PC-3 (cell line): ENCODE results near the gene KDELR1. TPM values are rescaled to one million over a fixed set of nuclear protein-coding genes. Genes with fewer than 3 reads are reported as not detected.

ENCODE experiments used
- ATAC-seq: fragments of 200-7000 bp; cut with Tn5 transposase; 2 replicates; pipeline ENCODE4 v1.9.1; 2020; ENCODE audit warnings: mild to moderate bottlenecking, moderate library complexity
- BruUV-seq: library from RNA; stranded (reverse); fragments of 400-500 nt; replicated peaks from 2 replicates; lab custom pipeline; 2021; lab: Mats Ljungman, UMichigan
- CTCF ChIA-PET: fragments of 300-600 bp; sonication (Branson Sonifier 250); formaldehyde crosslinking; loops from one replicate; lab custom pipeline; 2022; ENCODE audit warnings: antibody characterized with exemption; lab: Charles Lee
- POLR2A ChIA-PET: fragments of 300-600 bp; sonication (Branson Sonifier 250); formaldehyde crosslinking; loops from one replicate; lab custom pipeline; 2022; ENCODE audit warnings: antibody characterized with exemption; ENCODE audit not compliant: unreplicated experiment; lab: Charles Lee
- DNase-seq: peaks from one replicate; pipeline ENCODE4 v3.0.0-alpha.2; 2015
- H2AFZ ChIP-seq: fragments of 300-600 bp; sonication (generic); 2 replicates; pipeline ENCODE4 v1.6.0; 2016; ENCODE audit warnings: antibody characterized with exemption, low read length
- H3F3A ChIP-seq: fragments of 300-600 bp; sonication (generic); one replicate; pipeline ENCODE4 v1.6.0; 2017; ENCODE audit warnings: antibody characterized with exemption, low read length, control low read depth, mild to moderate bottlenecking; ENCODE audit not compliant: unreplicated experiment
- H3K27ac ChIP-seq: fragments of 300-600 bp; sonication (generic); 2 replicates; pipeline ENCODE4 v1.5.1; 2016; ENCODE audit warnings: mild to moderate bottlenecking, low read length
- H3K27me3 ChIP-seq: fragments of 300-600 bp; sonication (generic); 2 replicates; pipeline ENCODE4 v1.6.1; 2016; ENCODE audit warnings: low read length, mixed read lengths
- H3K36me3 ChIP-seq: fragments of 300-600 bp; sonication (generic); 2 replicates; pipeline ENCODE4 v1.6.1; 2016; ENCODE audit warnings: low read depth, mixed run types, low read length, mixed read lengths
- H3K4me1 ChIP-seq: fragments of 300-600 bp; sonication (generic); 2 replicates; pipeline ENCODE4 v1.5.1; 2016; ENCODE audit warnings: low read length; ENCODE audit not compliant: insufficient read depth
- H3K4me2 ChIP-seq: fragments of 300-600 bp; sonication (generic); 2 replicates; pipeline ENCODE4 v1.6.0; 2016; ENCODE audit warnings: low read length
- H3K4me3 ChIP-seq: fragments of 300-600 bp; sonication (generic); 2 replicates; pipeline ENCODE4 v1.5.1; 2016; ENCODE audit warnings: mild to moderate bottlenecking, low read length, mixed read lengths
- H3K79me2 ChIP-seq: fragments of 300-600 bp; sonication (generic); 2 replicates; pipeline ENCODE4 v1.6.1; 2017; ENCODE audit warnings: low read length, mixed read lengths
- H3K9ac ChIP-seq: fragments of 300-600 bp; sonication (generic); 2 replicates; pipeline ENCODE4 v1.6.0; 2016; ENCODE audit warnings: mild to moderate bottlenecking, low read length
- H3K9me2 ChIP-seq: fragments of 300-600 bp; sonication (generic); replicated peaks from 2 replicates; pipeline ENCODE4 v1.6.1; 2016; ENCODE audit warnings: mixed run types, low read length, mixed read lengths
- H3K9me3 ChIP-seq: fragments of 300-600 bp; sonication (generic); 2 replicates; pipeline ENCODE4 v1.6.1; 2016; ENCODE audit warnings: low read length, mixed read lengths
- H4K20me1 ChIP-seq: fragments of 300-600 bp; sonication (generic); 2 replicates; pipeline ENCODE4 v1.6.1; 2016; ENCODE audit warnings: low read length, mixed read lengths
- CTCF ChIP-seq: fragments of 300-600 bp; sonication (generic); conservative IDR thresholded peaks from 2 replicates; pipeline ENCODE4 v1.5.1; 2017; ENCODE audit warnings: antibody characterized with exemption, low read depth, mild to moderate bottlenecking, low read length
- EZH2 ChIP-seq: fragments of 300-600 bp; sonication (generic); IDR thresholded peaks from one replicate; pipeline ENCODE4 v1.6.1; 2017; ENCODE audit warnings: antibody characterized with exemption, mild to moderate bottlenecking, low read length; ENCODE audit not compliant: unreplicated experiment
- EZH2phosphoT487 ChIP-seq: fragments of 300-600 bp; sonication (generic); IDR thresholded peaks from 2 replicates; pipeline ENCODE4 v1.6.1; 2018; ENCODE audit warnings: mild to moderate bottlenecking, antibody characterized with exemption, low read length, borderline replicate concordance
- intact Hi-C: fragments of 100-400 bp; cut with micrococcal nuclease; formaldehyde crosslinking; loops from 2 replicates; pipeline ENCODE4 v1.9.0; 2023
- total RNA-seq: library from RNA; depleted of rRNA; stranded (reverse); fragments of >200 nt; gene quantifications from 2 replicates; pipeline ENCODE4 v1.2.3, GENCODE V29; 2014

The KDELR1 gene
- total RNA-seq, 1 experiment from 2014 or later: 90.2 TPM

DNA sequence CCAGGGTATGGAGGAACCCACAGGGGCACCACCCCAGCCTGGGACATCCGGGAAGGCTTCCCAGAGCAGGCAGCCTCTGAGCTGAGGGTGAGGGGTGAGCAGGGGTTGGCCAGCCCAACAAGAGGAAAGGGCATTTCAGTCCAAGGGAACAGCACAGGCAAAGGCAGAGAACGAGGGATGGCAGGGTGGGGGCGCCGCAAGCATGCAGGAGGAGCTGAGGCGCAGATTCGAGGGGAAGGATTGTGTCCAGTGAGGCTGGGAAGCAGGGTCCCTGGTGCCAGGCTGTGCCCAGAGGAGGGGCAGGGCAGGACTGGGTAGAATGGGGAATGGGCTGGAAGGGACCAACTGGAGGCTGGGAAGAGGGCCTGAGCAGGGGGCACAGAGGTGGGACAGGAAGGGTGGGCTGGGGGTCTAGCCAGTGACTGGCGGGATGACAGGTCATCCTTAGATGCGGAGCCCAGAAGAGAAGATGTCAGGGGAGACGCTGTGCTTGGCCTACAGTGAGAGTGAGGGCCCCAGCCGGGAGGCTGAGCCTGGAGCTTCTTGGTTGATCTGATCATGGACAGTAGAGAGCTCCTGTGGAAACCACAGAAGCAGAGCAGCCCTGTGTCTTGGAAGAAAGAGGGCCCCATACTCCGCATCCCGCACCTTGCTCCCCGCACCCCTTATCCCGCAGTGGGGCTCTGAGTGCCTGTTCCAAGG, 52.4 kb downstream of the KDELR1 start:
- Histone ChIP-seq H3K4me2 (no peak overlapping the region), H3F3A (no peaks in the 10 kb centered on the region), H3K27me3 (no peaks in the 10 kb centered on the region), H4K20me1 (no peaks in the 10 kb centered on the region), H3K36me3 (no peaks in the 10 kb centered on the region), H2AFZ (no peak overlapping the region), H3K9ac (no peak overlapping the region), H3K79me2 (no peaks in the 10 kb centered on the region), H3K4me3 (no peak overlapping the region), H3K27ac (no peak overlapping the region), H3K4me1 (peaks cover 12% of the 10 kb centered on the region), H3K9me2 (no peaks in the 10 kb centered on the region), H3K9me3 (no peaks in the 10 kb centered on the region)
- TF ChIP-seq EZH2phosphoT487: no peak
- TF ChIP-seq CTCF: no peak
- TF ChIP-seq EZH2: no peak
- no peak for DNase-seq
- no TSS peak for BruUV-seq
- ChIA-PET CTCF (no interaction called here), POLR2A (no interaction called here)
- intact Hi-C loops: no loop called here
- no peak for ATAC-seq

- no peaks in the 10 kb centered on the region for H4K20me1 ChIP-seq
- intact Hi-C loops: no loop called here
- H3K4me2 ChIP-seq: no peak overlapping the region
- no peak overlapping the region for H3K9ac ChIP-seq
- DNase-seq (no peak), ATAC-seq (no peak)
- H3K4me3 ChIP-seq: no peak overlapping the region
- no TSS peak for BruUV-seq
- no peaks in the 10 kb centered on the region for H3K36me3 ChIP-seq
- CTCF ChIA-PET: no interaction called here
- H3K79me2 ChIP-seq: no peaks in the 10 kb centered on the region
- no peaks in the 10 kb centered on the region for H3K9me2 ChIP-seq
- H3K27me3 ChIP-seq: no peaks in the 10 kb centered on the region
- no peak for TF ChIP-seq EZH2phosphoT487
- TF ChIP-seq EZH2: no peak
- TF ChIP-seq CTCF: no peak
- H3K9me3 ChIP-seq: no peaks in the 10 kb centered on the region
- H3K27ac ChIP-seq: no peak overlapping the region
- POLR2A ChIA-PET: no interaction called here
- H3F3A ChIP-seq: no peaks in the 10 kb centered on the region
- H2AFZ ChIP-seq: no peak overlapping the region
- H3K4me1 ChIP-seq: peaks cover 15% of the 10 kb centered on the region
Measured at GRCh38 chr19:48338253-48338755, 53.0 kb downstream of the KDELR1 start.
